GM18519 (cell line): ENCODE data around the gene CFAP46.

Experiments used
- ATAC-seq: cut with Tn5 transposase; IDR thresholded peaks from one replicate; pipeline ENCODE4 v1.9.1; 2021; ENCODE audit warnings: mild to moderate bottlenecking, moderate library complexity; ENCODE audit not compliant: unreplicated experiment, low FRiP score

CFAP46 gene

GRCh38 chr10:132762267-132762666 lies 180.1 kb downstream of the CFAP46 start:
- no peak for ATAC-seq

GRCh38 chr10:132761395-132762060 lies 180.8 kb downstream of the CFAP46 start:
- no peak for ATAC-seq

- no peak for ATAC-seq
Measured at GRCh38 chr10:132758865-132759264, 183.5 kb downstream of the CFAP46 start.
